Type B pancreatic cell (in vitro differentiated cells): ENCODE measurements around the gene EIF4EBP3. TPM values are rescaled to one million over a fixed set of nuclear protein-coding genes. Genes with fewer than 3 reads are reported as not detected.

Source experiments
- DNase-seq: peaks from one replicate; pipeline ENCODE4 v3.0.0; 2021; ENCODE audit warnings: mixed read lengths; ENCODE audit not compliant: unreplicated experiment; ENCODE audit errors: extremely low spot score
- H3K27ac Mint-ChIP-seq: 2 replicates; pipeline ENCODE4 v1.8.0; 2021; ENCODE audit warnings: mild to moderate bottlenecking, mixed read lengths
- H3K27me3 Mint-ChIP-seq: 2 replicates; pipeline ENCODE4 v1.8.0; 2021; ENCODE audit warnings: mixed read lengths
- H3K36me3 Mint-ChIP-seq: 2 replicates; pipeline ENCODE4 v1.8.0; 2021; ENCODE audit warnings: mixed read lengths
- H3K4me1 Mint-ChIP-seq: one replicate; pipeline ENCODE4 v1.8.0; 2021; ENCODE audit warnings: mixed read lengths; ENCODE audit not compliant: unreplicated experiment
- H3K4me3 Mint-ChIP-seq: 2 replicates; pipeline ENCODE4 v1.8.0; 2021; ENCODE audit warnings: mild to moderate bottlenecking, mixed read lengths
- H3K9me3 Mint-ChIP-seq: 2 replicates; pipeline ENCODE4 v1.8.0; 2021; ENCODE audit warnings: mixed read lengths
- total RNA-seq: library from RNA; stranded (reverse); gene quantifications from 2 replicates; pipeline ENCODE4 v1.2.1, GENCODE V29; 2021; ENCODE audit warnings: low replicate concordance
- TF ChIP-seq, protein P1 (sequence below): fragments of 200-600 bp; sonication (generic); conservative IDR thresholded peaks from 2 replicates; pipeline ENCODE4 v1.5.0; 2021; ENCODE audit warnings: antibody characterized with exemption, mild to moderate bottlenecking

The EIF4EBP3 gene
- total RNA-seq, 1 donor from 2014 or later, result 4.8 TPM

DNA sequence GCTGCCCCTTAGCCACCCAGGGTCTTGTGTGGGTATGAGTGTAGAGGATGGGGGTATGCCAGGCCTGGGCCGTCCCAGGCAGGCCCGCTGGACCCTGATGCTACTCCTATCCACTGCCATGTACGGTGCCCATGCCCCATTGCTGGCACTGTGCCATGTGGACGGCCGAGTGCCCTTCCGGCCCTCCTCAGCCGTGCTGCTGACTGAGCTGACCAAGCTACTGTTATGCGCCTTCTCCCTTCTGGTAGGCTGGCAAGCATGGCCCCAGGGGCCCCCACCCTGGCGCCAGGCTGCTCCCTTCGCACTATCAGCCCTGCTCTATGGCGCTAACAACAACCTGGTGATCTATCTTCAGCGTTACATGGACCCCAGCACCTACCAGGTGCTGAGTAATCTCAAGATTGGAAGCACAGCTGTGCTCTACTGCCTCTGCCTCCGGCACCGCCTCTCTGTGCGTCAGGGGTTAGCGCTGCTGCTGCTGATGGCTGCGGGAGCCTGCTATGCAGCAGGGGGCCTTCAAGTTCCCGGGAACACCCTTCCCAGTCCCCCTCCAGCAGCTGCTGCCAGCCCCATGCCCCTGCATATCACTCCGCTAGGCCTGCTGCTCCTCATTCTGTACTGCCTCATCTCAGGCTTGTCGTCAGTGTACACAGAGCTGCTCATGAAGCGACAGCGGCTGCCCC, 19.8 kb downstream of the EIF4EBP3 start:
- Mint-ChIP-seq H3K4me1 (peaks cover 9% of the 10 kb centered on the region), H3K4me3 (peak overlapping the region; percentile 51), H3K36me3 (peaks cover 4% of the 10 kb centered on the region), H3K27ac (peak overlapping the region; percentile 43), H3K27me3 (no peaks in the 10 kb centered on the region), H3K9me3 (no peaks in the 10 kb centered on the region)
- DNase-seq, result peak; percentile 47
- TF ChIP-seq, protein P1, sequence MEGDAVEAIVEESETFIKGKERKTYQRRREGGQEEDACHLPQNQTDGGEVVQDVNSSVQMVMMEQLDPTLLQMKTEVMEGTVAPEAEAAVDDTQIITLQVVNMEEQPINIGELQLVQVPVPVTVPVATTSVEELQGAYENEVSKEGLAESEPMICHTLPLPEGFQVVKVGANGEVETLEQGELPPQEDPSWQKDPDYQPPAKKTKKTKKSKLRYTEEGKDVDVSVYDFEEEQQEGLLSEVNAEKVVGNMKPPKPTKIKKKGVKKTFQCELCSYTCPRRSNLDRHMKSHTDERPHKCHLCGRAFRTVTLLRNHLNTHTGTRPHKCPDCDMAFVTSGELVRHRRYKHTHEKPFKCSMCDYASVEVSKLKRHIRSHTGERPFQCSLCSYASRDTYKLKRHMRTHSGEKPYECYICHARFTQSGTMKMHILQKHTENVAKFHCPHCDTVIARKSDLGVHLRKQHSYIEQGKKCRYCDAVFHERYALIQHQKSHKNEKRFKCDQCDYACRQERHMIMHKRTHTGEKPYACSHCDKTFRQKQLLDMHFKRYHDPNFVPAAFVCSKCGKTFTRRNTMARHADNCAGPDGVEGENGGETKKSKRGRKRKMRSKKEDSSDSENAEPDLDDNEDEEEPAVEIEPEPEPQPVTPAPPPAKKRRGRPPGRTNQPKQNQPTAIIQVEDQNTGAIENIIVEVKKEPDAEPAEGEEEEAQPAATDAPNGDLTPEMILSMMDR, result no peak

DNA sequence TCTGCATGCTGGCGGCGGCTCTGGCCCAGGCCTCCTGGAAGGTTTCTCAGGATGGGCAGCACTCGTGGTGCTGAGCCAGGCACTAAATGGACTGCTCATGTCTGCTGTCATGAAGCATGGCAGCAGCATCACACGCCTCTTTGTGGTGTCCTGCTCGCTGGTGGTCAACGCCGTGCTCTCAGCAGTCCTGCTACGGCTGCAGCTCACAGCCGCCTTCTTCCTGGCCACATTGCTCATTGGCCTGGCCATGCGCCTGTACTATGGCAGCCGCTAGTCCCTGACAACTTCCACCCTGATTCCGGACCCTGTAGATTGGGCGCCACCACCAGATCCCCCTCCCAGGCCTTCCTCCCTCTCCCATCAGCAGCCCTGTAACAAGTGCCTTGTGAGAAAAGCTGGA, 20.4 kb downstream of the EIF4EBP3 start:
- Mint-ChIP-seq H3K27me3 (no peaks in the 10 kb centered on the region), H3K4me3 (peak overlapping the region; percentile 44), H3K27ac (no peak overlapping the region), H3K4me1 (peaks cover 9% of the 10 kb centered on the region), H3K36me3 (peaks cover 4% of the 10 kb centered on the region), H3K9me3 (no peaks in the 10 kb centered on the region)
- TF ChIP-seq, protein P1, result no peak
- no peak for DNase-seq

DNA sequence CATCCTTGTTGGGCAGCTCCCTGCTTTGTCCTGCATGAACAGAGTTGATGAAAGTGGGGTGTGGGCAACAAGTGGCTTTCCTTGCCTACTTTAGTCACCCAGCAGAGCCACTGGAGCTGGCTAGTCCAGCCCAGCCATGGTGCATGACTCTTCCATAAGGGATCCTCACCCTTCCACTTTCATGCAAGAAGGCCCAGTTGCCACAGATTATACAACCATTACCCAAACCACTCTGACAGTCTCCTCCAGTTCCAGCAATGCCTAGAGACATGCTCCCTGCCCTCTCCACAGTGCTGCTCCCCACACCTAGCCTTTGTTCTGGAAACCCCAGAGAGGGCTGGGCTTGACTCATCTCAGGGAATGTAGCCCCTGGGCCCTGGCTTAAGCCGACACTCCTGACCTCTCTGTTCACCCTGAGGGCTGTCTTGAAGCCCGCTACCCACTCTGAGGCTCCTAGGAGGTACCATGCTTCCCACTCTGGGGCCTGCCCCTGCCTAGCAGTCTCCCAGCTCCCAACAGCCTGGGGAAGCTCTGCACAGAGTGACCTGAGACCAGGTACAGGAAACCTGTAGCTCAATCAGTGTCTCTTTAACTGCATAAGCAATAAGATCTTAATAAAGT, 21.1 kb downstream of the EIF4EBP3 start:
- H3K4me3 Mint-ChIP-seq, result no peak overlapping the region
- H3K27ac Mint-ChIP-seq, result no peak overlapping the region
- H3K9me3 Mint-ChIP-seq, result no peaks in the 10 kb centered on the region

GRCh38 chr5:140569197-140569596, 21.7 kb downstream of the EIF4EBP3 start:
- DNase-seq, result no peak
- TF ChIP-seq, protein P1, result no peak
- H3K9me3 Mint-ChIP-seq, result no peaks in the 10 kb centered on the region
- H3K36me3 Mint-ChIP-seq, result peaks cover 4% of the 10 kb centered on the region
- no peaks in the 10 kb centered on the region for H3K27me3 Mint-ChIP-seq
- no peak overlapping the region for H3K27ac Mint-ChIP-seq
- H3K4me3 Mint-ChIP-seq, result no peak overlapping the region
- H3K4me1 Mint-ChIP-seq, result peaks cover 12% of the 10 kb centered on the region

More for the DNA sequence above, 21.1 kb downstream of the EIF4EBP3 start:
- DNase-seq, result peak; percentile 58
- TF ChIP-seq, protein P1, result no peak
- no peaks in the 10 kb centered on the region for H3K27me3 Mint-ChIP-seq
- peaks cover 4% of the 10 kb centered on the region for H3K36me3 Mint-ChIP-seq
- peaks cover 9% of the 10 kb centered on the region for H3K4me1 Mint-ChIP-seq

GRCh38 chr5:140570058-140570457, 22.6 kb downstream of the EIF4EBP3 start:
- DNase-seq, result peak; percentile 53
- peaks cover 4% of the 10 kb centered on the region for H3K36me3 Mint-ChIP-seq
- H3K9me3 Mint-ChIP-seq, result no peaks in the 10 kb centered on the region

More at GRCh38 chr5:140570058-140570457, 22.6 kb downstream of the EIF4EBP3 start:
- H3K4me3 Mint-ChIP-seq, result no peak overlapping the region
- TF ChIP-seq, protein P1, result no peak
- H3K27ac Mint-ChIP-seq, result no peak overlapping the region
- H3K4me1 Mint-ChIP-seq, result peaks cover 11% of the 10 kb centered on the region
- no peaks in the 10 kb centered on the region for H3K27me3 Mint-ChIP-seq
